ENCODE measurements around the gene MORN1. TPM values are rescaled to one million over a fixed set of nuclear protein-coding genes. Genes with fewer than 3 reads are reported as not detected.
A peak's percentile ranks its signal among the peaks of the same experiment; 100 is the strongest.

Gene MORN1
- total RNA-seq, 2 experiments from 2014 or later: 5.9 to 6.6 TPM

DNA sequence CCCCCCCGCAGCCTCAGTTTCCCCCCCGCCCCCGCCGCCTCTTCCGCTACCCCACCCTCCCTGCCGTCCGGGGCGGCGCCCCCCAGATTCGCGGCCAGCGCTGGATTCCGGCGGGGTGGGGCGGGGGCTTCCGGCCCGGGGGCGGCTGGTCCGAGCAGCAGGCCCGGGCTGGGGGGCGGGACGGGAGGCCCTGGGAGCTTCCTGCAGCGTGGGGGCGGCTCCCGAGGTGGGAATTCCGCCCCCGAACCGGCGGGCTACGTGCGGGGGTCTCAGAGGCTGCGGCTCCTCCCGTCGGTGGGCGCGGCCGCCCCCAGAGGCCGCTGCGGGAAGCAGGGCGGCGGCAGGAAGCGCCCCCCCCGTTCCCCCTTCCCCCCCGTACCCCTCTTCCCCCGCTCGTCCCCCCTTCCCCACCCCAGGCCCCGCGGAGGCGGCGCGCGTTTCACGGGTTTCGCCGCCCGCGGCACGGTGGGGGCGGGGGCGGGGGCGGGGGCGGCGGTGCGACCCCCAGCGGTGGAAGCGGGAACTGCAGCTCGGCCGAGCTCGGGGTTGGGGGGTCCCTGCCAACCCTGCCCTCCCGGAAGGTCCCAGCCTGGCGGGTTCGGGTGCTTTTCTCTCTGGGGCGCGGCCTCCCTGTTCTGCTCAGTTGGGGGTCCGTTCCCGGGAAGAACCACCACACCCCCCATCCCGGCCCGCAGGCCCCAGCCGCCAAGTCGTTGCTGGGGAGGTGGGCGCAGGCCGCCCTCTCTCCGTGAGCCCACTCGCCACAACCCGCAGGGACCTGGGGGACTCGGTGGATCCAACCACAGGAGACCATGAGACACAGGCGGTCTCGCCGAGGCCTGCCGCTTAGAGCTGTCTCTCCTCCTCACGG lies 76.3 kb downstream of the MORN1 start:
- Mint-ChIP-seq H3K4me1 (ENCODE audit: low read depth) (peaks cover 20% of the 10 kb centered on the region), H3K9me3 (no peaks in the 10 kb centered on the region), H3K27me3 (no peaks in the 10 kb centered on the region), H3K36me3 (ENCODE audit: low read depth) (no peaks in the 10 kb centered on the region), H3K27ac (no peak overlapping the region), H3K4me3 (peak overlapping the region; percentile 15)
- ChIA-PET POLR2A (interaction anchor here (0.9 to 2.6 kb wide), 9 partner anchors 11 to 122 kb away, joined by 3 to 10 read pairs (median 5); partner anchors contain the start of gene FAAP20), CTCF (interaction anchor here (0.7 to 2.6 kb wide), 12 partner anchors 14 to 120 kb away, joined by 3 to 18 read pairs (median 6); partner anchors contain the start of gene FAAP20)
- peak; percentile 46 for ATAC-seq
- peak; percentile 56 for DNase-seq
- TF ChIP-seq, protein P1, sequence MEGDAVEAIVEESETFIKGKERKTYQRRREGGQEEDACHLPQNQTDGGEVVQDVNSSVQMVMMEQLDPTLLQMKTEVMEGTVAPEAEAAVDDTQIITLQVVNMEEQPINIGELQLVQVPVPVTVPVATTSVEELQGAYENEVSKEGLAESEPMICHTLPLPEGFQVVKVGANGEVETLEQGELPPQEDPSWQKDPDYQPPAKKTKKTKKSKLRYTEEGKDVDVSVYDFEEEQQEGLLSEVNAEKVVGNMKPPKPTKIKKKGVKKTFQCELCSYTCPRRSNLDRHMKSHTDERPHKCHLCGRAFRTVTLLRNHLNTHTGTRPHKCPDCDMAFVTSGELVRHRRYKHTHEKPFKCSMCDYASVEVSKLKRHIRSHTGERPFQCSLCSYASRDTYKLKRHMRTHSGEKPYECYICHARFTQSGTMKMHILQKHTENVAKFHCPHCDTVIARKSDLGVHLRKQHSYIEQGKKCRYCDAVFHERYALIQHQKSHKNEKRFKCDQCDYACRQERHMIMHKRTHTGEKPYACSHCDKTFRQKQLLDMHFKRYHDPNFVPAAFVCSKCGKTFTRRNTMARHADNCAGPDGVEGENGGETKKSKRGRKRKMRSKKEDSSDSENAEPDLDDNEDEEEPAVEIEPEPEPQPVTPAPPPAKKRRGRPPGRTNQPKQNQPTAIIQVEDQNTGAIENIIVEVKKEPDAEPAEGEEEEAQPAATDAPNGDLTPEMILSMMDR (IDR thresholded peaks at IDR 0.05): peak; percentile 99
- intact Hi-C loops (cut with micrococcal nuclease): no loop called here

DNA sequence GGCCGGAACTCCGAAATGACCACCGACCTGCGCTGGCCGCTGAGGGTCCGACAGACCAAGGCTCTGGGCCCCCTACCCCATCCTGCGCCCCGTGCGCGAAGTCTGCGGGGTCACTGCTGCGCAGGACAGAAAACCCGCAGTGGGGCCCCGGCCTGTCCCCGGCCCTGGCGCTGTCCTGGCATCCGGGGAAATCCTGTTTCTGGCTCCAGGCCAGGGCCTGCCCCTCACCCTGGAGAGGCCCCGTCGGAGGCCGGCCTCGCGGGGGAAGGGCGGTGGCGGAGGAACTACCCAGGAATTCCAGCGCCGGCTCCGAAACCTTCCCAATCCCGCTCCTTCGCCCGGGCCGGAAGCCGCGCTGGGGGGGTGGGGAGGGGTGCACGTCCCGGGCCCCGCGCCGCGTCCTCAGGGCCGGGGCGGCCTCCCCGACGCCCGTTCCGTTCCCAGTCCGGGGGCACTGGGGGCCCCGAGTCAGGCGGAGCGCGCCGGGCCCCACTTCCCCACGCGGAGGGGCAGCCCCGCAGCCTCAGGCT lies 77.0 kb downstream of the MORN1 start:
- intact Hi-C loops (cut with micrococcal nuclease): no loop called here
- H3K4me1 Mint-ChIP-seq (ENCODE audit: low read depth): peaks cover 20% of the 10 kb centered on the region
- CTCF ChIA-PET: interaction anchor here (1.3 to 2.6 kb wide), 8 partner anchors 22 to 140 kb away, joined by 3 to 18 read pairs (median 6); partner anchors contain the start of gene FAAP20
- TF ChIP-seq, protein P1 (IDR thresholded peaks at IDR 0.05): no peak
- POLR2A ChIA-PET: interaction anchor here (1.2 to 4.8 kb wide), 4 partner anchors 11 to 119 kb away, joined by 5 to 33 read pairs (median 6); partner anchors contain the start of gene FAAP20
- H3K4me3 Mint-ChIP-seq: no peak overlapping the region
- H3K36me3 Mint-ChIP-seq (ENCODE audit: low read depth): no peaks in the 10 kb centered on the region
- no peaks in the 10 kb centered on the region for H3K9me3 Mint-ChIP-seq
- H3K27ac Mint-ChIP-seq: no peak overlapping the region
- peak; percentile 37 for DNase-seq
- H3K27me3 Mint-ChIP-seq: no peaks in the 10 kb centered on the region
- ATAC-seq: peak; percentile 14

DNA sequence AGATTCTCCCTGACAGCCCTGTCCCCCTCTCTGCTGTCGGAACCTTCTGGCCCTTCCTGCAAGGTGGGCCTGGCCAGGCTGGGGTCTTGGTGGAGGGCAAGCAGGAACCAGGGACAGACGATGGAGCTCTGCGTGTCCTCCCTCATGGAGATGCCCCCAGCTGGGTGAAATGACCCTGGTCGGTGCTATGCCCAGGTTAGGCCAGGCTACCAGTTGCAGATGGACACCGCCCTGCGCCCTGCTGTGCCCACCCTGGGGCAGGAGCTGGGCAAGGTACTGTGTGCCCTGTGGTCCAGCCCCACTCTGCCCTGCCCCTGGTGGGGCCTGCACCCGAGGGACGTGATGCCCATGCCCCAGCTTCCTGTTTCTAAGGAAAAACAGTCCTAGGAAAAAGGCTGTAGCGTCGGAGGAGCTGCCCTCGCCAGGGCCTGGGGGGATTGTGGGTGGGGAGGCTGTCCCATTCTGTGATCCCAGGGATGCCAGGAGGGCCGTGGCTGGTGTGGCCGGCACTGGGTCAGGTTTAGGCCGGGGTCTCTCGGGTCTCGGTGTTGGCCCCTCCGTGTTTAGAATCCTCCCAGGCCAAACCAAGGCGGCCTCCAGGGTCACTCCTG lies 77.6 kb downstream of the MORN1 start:
- Mint-ChIP-seq H3K27ac (peak overlapping the region; percentile 42), H3K36me3 (ENCODE audit: low read depth) (no peaks in the 10 kb centered on the region), H3K4me1 (ENCODE audit: low read depth) (peaks cover 18% of the 10 kb centered on the region), H3K9me3 (no peaks in the 10 kb centered on the region), H3K4me3 (no peak overlapping the region), H3K27me3 (no peaks in the 10 kb centered on the region)
- DNase-seq: no peak
- no peak for ATAC-seq
- TF ChIP-seq, protein P1 (IDR thresholded peaks at IDR 0.05): no peak
- ChIA-PET POLR2A (interaction anchor here (0.6 to 4.8 kb wide), 3 partner anchors 12 to 85 kb away, joined by 3 to 33 read pairs (median 5); no protein-coding TSS in a partner anchor), CTCF (interaction anchor here (1.3 to 1.7 kb wide), 5 partner anchors 22 to 139 kb away, joined by 3 to 6 read pairs (median 5); no protein-coding TSS in a partner anchor)
- intact Hi-C loops (cut with micrococcal nuclease): no loop called here

DNA sequence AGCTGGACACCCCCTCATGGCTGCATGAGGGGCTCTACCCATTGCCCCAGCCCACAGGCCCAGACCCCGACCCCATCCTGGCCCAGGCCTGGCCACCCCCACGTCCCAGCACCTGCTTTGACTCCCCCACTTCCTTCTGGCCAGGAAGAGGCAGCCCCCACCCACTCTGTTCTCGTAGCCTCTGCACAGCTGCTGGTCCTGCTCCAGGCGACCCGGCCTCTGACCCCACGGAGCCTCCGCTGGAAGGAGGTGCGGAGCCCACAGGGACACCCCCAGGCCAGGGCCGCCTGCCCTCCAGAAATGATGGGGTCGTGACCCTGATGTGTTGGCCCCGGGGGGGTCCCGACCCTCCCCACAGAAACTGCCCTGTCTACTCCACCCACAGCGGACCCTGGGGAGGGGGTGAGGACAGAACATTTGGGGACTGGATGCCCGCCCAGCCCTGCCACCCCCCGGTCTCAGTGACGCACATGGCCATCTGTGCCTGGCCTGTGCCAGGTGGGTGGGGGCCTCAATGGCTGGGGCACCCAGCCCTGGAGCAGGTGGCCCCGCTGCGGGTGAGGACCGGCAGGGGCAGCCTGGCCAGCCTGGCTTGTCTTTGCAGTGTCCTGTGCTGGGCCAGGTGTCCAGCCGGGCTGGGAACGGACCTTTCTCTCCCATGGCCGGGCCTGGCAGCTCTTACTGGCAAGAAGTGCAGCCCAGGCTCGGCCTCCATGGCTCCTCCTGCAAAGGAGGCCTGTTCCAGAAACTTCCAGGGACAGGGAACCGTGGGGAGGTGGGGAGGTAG lies 78.6 kb downstream of the MORN1 start:
- no peaks in the 10 kb centered on the region for H3K27me3 Mint-ChIP-seq
- POLR2A ChIA-PET: interaction anchor here (0.8 to 4.8 kb wide), 4 partner anchors 11 to 88 kb away, joined by 3 to 33 read pairs (median 4); no protein-coding TSS in a partner anchor
- TF ChIP-seq, protein P1 (IDR thresholded peaks at IDR 0.05): no peak
- CTCF ChIA-PET: interaction anchor here (1.0 to 2.0 kb wide), 10 partner anchors 12 to 138 kb away, joined by 3 to 10 read pairs (median 5); partner anchors contain the start of gene FAAP20
- peaks cover 18% of the 10 kb centered on the region for H3K4me1 Mint-ChIP-seq (ENCODE audit: low read depth)
- peaks cover 9% of the 10 kb centered on the region for H3K36me3 Mint-ChIP-seq (ENCODE audit: low read depth)
- no peak overlapping the region for H3K27ac Mint-ChIP-seq
- no peak overlapping the region for H3K4me3 Mint-ChIP-seq
- H3K9me3 Mint-ChIP-seq: no peaks in the 10 kb centered on the region
- no peak for DNase-seq
- no peak for ATAC-seq
- intact Hi-C loops (cut with micrococcal nuclease): no loop called here

Measured in activated CD8-positive, alpha-beta T cell treated with anti-CD3 and anti-CD28 coated beads for 36 hours (primary cell).